ENCODE results near the gene SYNGR2. TPM values are rescaled to one million over a fixed set of nuclear protein-coding genes. Genes with fewer than 3 reads are reported as not detected.

Gene SYNGR2
- total and polyA plus RNA-seq, 8 donors, result 39.0 to 227 (median 48.6) TPM

GRCh38 chr17:78132084-78132676, 36.2 kb upstream of the SYNGR2 start:
- intact Hi-C loops (cut with DNase I), result no loop called here
- Histone ChIP-seq H3K4me1 (peaks cover 17 to 86% of the 10 kb centered on the region in 2 donors), H3K36me3 (peaks cover 0 to 18% of the 10 kb centered on the region in 2 donors), H3K27ac (peak overlapping the region; percentile 26 to 93), H3K4me3 (peak overlapping the region; percentile 34 to 58), H3K9me3 (no peaks in the 10 kb centered on the region), H3K27me3 (peaks cover 0 to 12% of the 10 kb centered on the region in 2 donors)
- TF ChIP-seq CTCF (IDR thresholded peaks at IDR 0.05), result no peak
- DNase-seq (peak in 3 of 4 donors; percentile 78 to 87 (median 86)), ATAC-seq (peak; percentile 38)

DNA sequence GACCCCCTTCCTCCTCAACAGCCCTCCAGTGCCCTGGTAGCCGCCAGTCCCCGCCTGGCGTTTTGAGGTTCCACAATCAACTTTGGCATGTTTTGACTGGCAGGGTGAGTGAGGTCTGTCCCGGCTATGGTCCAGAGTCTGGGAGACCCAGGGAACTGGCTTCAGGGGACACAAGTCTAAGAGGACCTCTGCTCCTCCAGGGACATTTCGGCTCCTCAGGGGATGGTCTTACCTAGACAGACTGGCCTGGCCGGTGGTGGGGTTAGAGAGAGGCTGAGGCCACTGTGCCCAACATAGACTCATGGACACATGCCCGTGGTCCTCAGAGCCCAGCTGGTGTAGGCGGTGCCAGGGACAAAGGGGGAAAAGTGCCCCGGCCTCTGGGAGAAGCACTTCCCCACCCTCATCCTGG, 35.6 kb upstream of the SYNGR2 start:
- H3K4me3 ChIP-seq, result peak overlapping the region in 1 of 2 donors; percentile 58
- intact Hi-C loops (cut with DNase I), result no loop called here
- no peak for ATAC-seq
- peaks cover 17 to 86% of the 10 kb centered on the region in 2 donors for H3K4me1 ChIP-seq
- no peaks in the 10 kb centered on the region for H3K9me3 ChIP-seq
- H3K36me3 ChIP-seq, result peaks cover 0 to 18% of the 10 kb centered on the region in 2 donors
- peak overlapping the region in 1 of 2 donors; percentile 93 for H3K27ac ChIP-seq
- no peak for DNase-seq
- peaks cover 0 to 12% of the 10 kb centered on the region in 2 donors for H3K27me3 ChIP-seq
- TF ChIP-seq CTCF (IDR thresholded peaks at IDR 0.05), result no peak

GRCh38 chr17:78133179-78133951, 35.0 kb upstream of the SYNGR2 start:
- Histone ChIP-seq H3K9me3 (no peaks in the 10 kb centered on the region), H3K4me1 (peaks cover 17 to 90% of the 10 kb centered on the region in 2 donors), H3K27ac (no peak overlapping the region), H3K36me3 (peaks cover 0 to 18% of the 10 kb centered on the region in 2 donors), H3K27me3 (peaks cover 0 to 12% of the 10 kb centered on the region in 2 donors), H3K4me3 (peak overlapping the region in 1 of 2 donors; percentile 58)
- TF ChIP-seq CTCF (IDR thresholded peaks at IDR 0.05), result no peak
- intact Hi-C loops (cut with DNase I), result no loop called here
- ATAC-seq (no peak), DNase-seq (peak in 1 of 4 donors; percentile 75)

DNA sequence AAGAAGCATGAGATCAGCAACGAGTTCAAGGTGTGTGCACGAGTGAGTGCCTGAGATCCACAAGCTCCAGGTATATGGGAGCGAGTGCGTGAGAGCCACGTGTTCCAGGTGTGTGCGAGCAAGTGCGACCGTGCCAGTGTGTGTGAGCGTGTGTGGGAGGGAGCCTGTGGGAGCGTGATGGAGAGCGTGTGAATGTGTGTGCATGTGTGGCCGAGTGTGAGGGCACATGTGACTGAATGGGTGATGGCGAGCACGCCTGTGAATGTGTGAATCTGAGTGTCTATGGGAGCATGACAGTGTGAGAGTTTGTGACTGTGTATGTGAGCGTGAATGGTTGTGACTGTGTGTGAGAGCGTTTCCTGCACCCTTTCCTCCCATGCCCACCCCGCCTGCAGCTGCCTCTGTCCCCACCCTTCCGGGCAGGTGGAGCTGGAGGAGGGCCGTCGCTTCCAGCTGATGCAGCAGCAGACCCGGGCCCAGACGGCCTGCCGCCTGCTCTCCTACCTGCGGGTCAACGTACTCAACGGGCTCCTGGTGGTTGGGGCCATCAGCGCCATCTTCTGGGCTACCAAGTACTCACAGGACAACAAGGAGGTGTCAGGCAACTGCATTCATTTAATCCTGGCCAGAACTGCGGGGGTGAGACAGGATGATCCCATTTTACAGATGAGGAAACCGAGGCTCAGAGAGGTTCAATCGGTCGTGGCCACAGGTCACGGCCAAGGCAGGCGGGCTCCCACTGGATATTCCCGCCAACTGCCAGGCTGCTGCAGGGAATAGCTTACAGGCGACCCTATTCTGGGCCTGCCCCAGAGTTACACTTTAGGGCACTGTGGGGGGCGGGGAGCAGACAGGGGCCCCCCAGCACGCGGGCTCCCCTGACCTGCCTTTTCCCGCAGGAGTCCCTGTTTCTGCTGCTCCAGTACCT, 34.1 kb upstream of the SYNGR2 start:
- peak in 2 of 4 donors; percentile 75 to 88 for DNase-seq
- Histone ChIP-seq H3K4me3 (no peak overlapping the region), H3K27ac (no peak overlapping the region), H3K27me3 (peaks cover 0 to 12% of the 10 kb centered on the region in 2 donors), H3K9me3 (no peaks in the 10 kb centered on the region), H3K36me3 (peaks cover 0 to 18% of the 10 kb centered on the region in 2 donors), H3K4me1 (peaks cover 12 to 90% of the 10 kb centered on the region in 2 donors)
- ATAC-seq, result peak; percentile 19
- TF ChIP-seq CTCF (IDR thresholded peaks at IDR 0.05), result peak; percentile 37 to 66
- intact Hi-C loops (cut with DNase I), result no loop called here

Data from left lung (tissue), 10 donors.